Small intestine (tissue), 7 donors: ENCODE results near the gene COBL. TPM values are rescaled to one million over a fixed set of nuclear protein-coding genes. Genes with fewer than 3 reads are reported as not detected.

ENCODE experiments used
- DNase-seq, 2 donors: peaks; one replicate each; pipeline versions ENCODE4 v3.0.0 to v3.0.0-alpha.2; 2013
- FAIRE-seq: peaks from 2 replicates; lab custom pipeline; 2012; peaks lifted over from hg19 to GRCh38; lab: Jason Lieb, UNC
- H3K27ac ChIP-seq, 3 donors: one replicate each; pipeline ENCODE4 v1.5.1; 2013; ENCODE audit warnings: low read length in 2 of 3, mild to moderate bottlenecking in 2 of 3, control low read depth in 1 of 3, inconsistent platforms in 1 of 3, low read depth in 1 of 3, moderate library complexity in 1 of 3
- H3K27me3 ChIP-seq, 3 donors: one replicate each; pipeline ENCODE4 v1.6.1; 2013; ENCODE audit warnings: low read length in 3 of 3, inconsistent platforms in 1 of 3; ENCODE audit not compliant: control insufficient read depth in 3 of 3, insufficient read depth in 3 of 3
- H3K36me3 ChIP-seq, 3 donors: one replicate each; pipeline ENCODE4 v1.6.1; 2013; ENCODE audit warnings: low read length in 3 of 3, inconsistent platforms in 1 of 3, low read depth in 1 of 3, mild to moderate bottlenecking in 1 of 3, moderate library complexity in 1 of 3; ENCODE audit not compliant: control insufficient read depth in 3 of 3, insufficient read depth in 2 of 3
- H3K4me1 ChIP-seq, 3 donors: one replicate each; pipeline ENCODE4 v1.6.1; 2013; ENCODE audit warnings: low read length in 2 of 3, inconsistent platforms in 1 of 3, low read depth in 1 of 3, mild to moderate bottlenecking in 1 of 3, moderate library complexity in 1 of 3; ENCODE audit not compliant: control insufficient read depth in 3 of 3, insufficient read depth in 2 of 3
- H3K4me3 ChIP-seq, 3 donors: one replicate each; pipeline ENCODE4 v1.5.1; 2013; ENCODE audit warnings: low read length in 3 of 3, control low read depth in 1 of 3, inconsistent platforms in 1 of 3, low read depth in 1 of 3, mild to moderate bottlenecking in 1 of 3, moderate library complexity in 1 of 3
- H3K9me3 ChIP-seq, 2 donors: one replicate each; pipeline ENCODE4 v1.6.1; 2013; ENCODE audit warnings: low read depth in 1 of 2, low read length in 1 of 2; ENCODE audit not compliant: control insufficient read depth in 2 of 2, insufficient read depth in 1 of 2
- WGBS, 3 donors: extraction: QIAGEN DNeasy Blood & Tissue Kit; methylation state at CpG; one replicate each; pipeline ENCODE4 v1.1.7; 2013; 5-methylcytosine and 5-hydroxymethylcytosine counted together
- polyA plus RNA-seq, 4 donors: library from polyadenylated mRNA; stranded (reverse) in 3 of 4; unstranded in 1 of 4; fragments of 200-250 nt in 3 of 4; fragments of 120-200 nt in 1 of 4; gene quantifications; one replicate each; pipeline versions ENCODE4 v1.2.1 to v1.2.3, GENCODE V29; 2013
- donor health status: healthy with polysubstance abuse.
- donor health status: control.
- donor health status: control.
- donor health status: Bipolar disorder and iron deficiency.
- donor health status: healthy.

Gene COBL
- polyA plus RNA-seq, 4 donors: 8.4 to 40.3 (median 32.5) TPM

GRCh38 chr7:51146816-51147586 is 169.6 kb downstream of the COBL start:
- DNase-seq: no peak
- Histone ChIP-seq H3K9me3 (peaks cover 0 to 47% of the 10 kb centered on the region in 2 donors), H3K4me1 (peaks cover 0 to 2% (median 0%) of the 10 kb centered on the region in 3 donors), H3K36me3 (peaks cover 0 to 39% (median 0%) of the 10 kb centered on the region in 3 donors), H3K27ac (no peak overlapping the region), H3K27me3 (no peaks in the 10 kb centered on the region), H3K4me3 (no peak overlapping the region)
- FAIRE-seq: no peak
- 95 to 98% (median 97%) methylated on average over 7 of the region's 7 CpGs for WGBS, 3 donors

GRCh38 chr7:51144178-51144577 is 172.4 kb downstream of the COBL start:
- Histone ChIP-seq H3K4me3 (no peak overlapping the region), H3K27ac (no peak overlapping the region), H3K4me1 (no peaks in the 10 kb centered on the region), H3K9me3 (peaks cover 0 to 31% of the 10 kb centered on the region in 2 donors), H3K36me3 (peaks cover 0 to 34% (median 0%) of the 10 kb centered on the region in 3 donors), H3K27me3 (no peaks in the 10 kb centered on the region)
- FAIRE-seq (no peak), DNase-seq (peak in 1 of 2 donors; percentile 48)
- WGBS, 3 donors: 12 to 58% (median 33%) methylated on average over 7 of the region's 7 CpGs

GRCh38 chr7:51142741-51143385 is 173.7 kb downstream of the COBL start:
- no peak overlapping the region for H3K27ac ChIP-seq
- H3K27me3 ChIP-seq: no peaks in the 10 kb centered on the region
- peaks cover 0 to 19% of the 10 kb centered on the region in 2 donors for H3K9me3 ChIP-seq
- DNase-seq (no peak), FAIRE-seq (no peak)
- peaks cover 0 to 27% (median 0%) of the 10 kb centered on the region in 3 donors for H3K36me3 ChIP-seq
- no peak overlapping the region for H3K4me3 ChIP-seq
- WGBS, 3 donors: 76 to 88% (median 84%) methylated on average over 6 of the region's 6 CpGs
- H3K4me1 ChIP-seq: no peaks in the 10 kb centered on the region

GRCh38 chr7:51141451-51142003 is 175.1 kb downstream of the COBL start:
- H3K27me3 ChIP-seq: no peaks in the 10 kb centered on the region
- WGBS, 3 donors: 17 to 24% (median 21%) methylated on average over 4 of the region's 4 CpGs
- peaks cover 0 to 21% (median 2%) of the 10 kb centered on the region in 3 donors for H3K36me3 ChIP-seq
- H3K27ac ChIP-seq: no peak overlapping the region
- FAIRE-seq (no peak), DNase-seq (peak; percentile 10 to 26)
- H3K9me3 ChIP-seq: peaks cover 0 to 8% of the 10 kb centered on the region in 2 donors
- no peaks in the 10 kb centered on the region for H3K4me1 ChIP-seq
- H3K4me3 ChIP-seq: no peak overlapping the region

- H3K9me3 ChIP-seq: peaks cover 0 to 2% of the 10 kb centered on the region in 2 donors
- 74 to 87% (median 77%) methylated on average over 15 of the region's 15 CpGs for WGBS, 3 donors
- no peak overlapping the region for H3K4me3 ChIP-seq
- FAIRE-seq (no peak), DNase-seq (no peak)
- no peak overlapping the region for H3K27ac ChIP-seq
- no peaks in the 10 kb centered on the region for H3K27me3 ChIP-seq
- H3K36me3 ChIP-seq: peaks cover 0 to 20% (median 2%) of the 10 kb centered on the region in 3 donors
- no peaks in the 10 kb centered on the region for H3K4me1 ChIP-seq
These were observed 176.1 kb downstream of the COBL start for GRCh38 chr7:51140199-51141164.

GRCh38 chr7:51139796-51140195 is 176.8 kb downstream of the COBL start:
- WGBS, 3 donors: 59 to 79% (median 73%) methylated on average over 1 of the region's 1 CpG
- FAIRE-seq (no peak), DNase-seq (peak in 1 of 2 donors; percentile 35)
- no peaks in the 10 kb centered on the region for H3K4me1 ChIP-seq
- H3K27ac ChIP-seq: no peak overlapping the region
- no peak overlapping the region for H3K4me3 ChIP-seq
- peaks cover 0 to 2% of the 10 kb centered on the region in 2 donors for H3K9me3 ChIP-seq
- H3K36me3 ChIP-seq: peaks cover 0 to 24% (median 2%) of the 10 kb centered on the region in 3 donors
- H3K27me3 ChIP-seq: no peaks in the 10 kb centered on the region

- Histone ChIP-seq H3K27ac (no peak overlapping the region), H3K4me1 (no peaks in the 10 kb centered on the region), H3K27me3 (no peaks in the 10 kb centered on the region), H3K36me3 (peaks cover 0 to 26% (median 3%) of the 10 kb centered on the region in 3 donors), H3K9me3 (peaks cover 0 to 2% of the 10 kb centered on the region in 2 donors), H3K4me3 (no peak overlapping the region)
- FAIRE-seq (no peak), DNase-seq (no peak)
- 80 to 90% (median 82%) methylated on average over 10 of the region's 10 CpGs for WGBS, 3 donors
These were observed 178.2 kb downstream of the COBL start for GRCh38 chr7:51138123-51139085.
